Esophagus muscularis mucosa (tissue), 4 donors: ENCODE measurements around the gene GPA33.

ENCODE experiments used
- EP300 ChIP-seq: sonication (generic); formaldehyde crosslinking; IDR thresholded peaks from one replicate; pipeline ENCODE4 v1.6.1; 2017; ENCODE audit warnings: antibody characterized with exemption
- POLR2A ChIP-seq: fragments of 450-650 bp; IDR thresholded peaks from one replicate; pipeline ENCODE4 v1.6.1; 2017; ENCODE audit warnings: antibody characterized with exemption, moderate library complexity, mild to moderate bottlenecking, low read depth
- POLR2AphosphoS5 ChIP-seq, 2 donors: sonication (generic); formaldehyde crosslinking; IDR thresholded peaks; one replicate each; pipeline ENCODE4 v1.6.1; 2017; ENCODE audit warnings: antibody characterized with exemption in 2 of 2
- TF ChIP-seq, protein P1 (sequence below), 3 experiments: fragments of 200-600 bp in 2 of 3; fragments of 450-650 bp in 1 of 3; sonication (generic) in 2 of 3; IDR thresholded peaks; one replicate each; pipeline ENCODE4 v1.5.1; 2017 to 2019; ENCODE audit warnings: antibody characterized with exemption in 3 of 3, mild to moderate bottlenecking in 2 of 3, moderate library complexity in 1 of 3

DNA sequence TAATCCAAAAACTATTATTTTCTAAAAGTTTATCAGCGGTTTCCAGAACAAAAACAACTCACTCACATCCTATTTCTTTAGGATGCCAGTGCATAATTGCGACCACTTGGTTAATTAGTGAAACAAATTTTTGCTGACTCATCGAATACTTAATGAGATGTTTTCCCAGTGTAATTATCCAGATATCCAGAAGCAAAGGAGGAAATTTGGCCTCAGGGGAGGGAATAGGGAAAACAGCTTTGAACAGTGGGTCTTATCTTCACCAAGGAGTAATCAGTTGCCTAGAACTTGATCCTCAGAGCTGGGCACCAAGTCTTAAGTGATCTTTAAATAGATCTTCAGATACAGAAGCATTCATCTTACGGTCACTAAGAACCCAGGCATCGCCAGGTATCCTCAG is 28.0 kb upstream of the GPA33 start:
- TF ChIP-seq POLR2A (no peak), POLR2AphosphoS5 (IDR thresholded peaks at IDR 0.05) (no peak), EP300 (no peak)
- TF ChIP-seq, protein P1, sequence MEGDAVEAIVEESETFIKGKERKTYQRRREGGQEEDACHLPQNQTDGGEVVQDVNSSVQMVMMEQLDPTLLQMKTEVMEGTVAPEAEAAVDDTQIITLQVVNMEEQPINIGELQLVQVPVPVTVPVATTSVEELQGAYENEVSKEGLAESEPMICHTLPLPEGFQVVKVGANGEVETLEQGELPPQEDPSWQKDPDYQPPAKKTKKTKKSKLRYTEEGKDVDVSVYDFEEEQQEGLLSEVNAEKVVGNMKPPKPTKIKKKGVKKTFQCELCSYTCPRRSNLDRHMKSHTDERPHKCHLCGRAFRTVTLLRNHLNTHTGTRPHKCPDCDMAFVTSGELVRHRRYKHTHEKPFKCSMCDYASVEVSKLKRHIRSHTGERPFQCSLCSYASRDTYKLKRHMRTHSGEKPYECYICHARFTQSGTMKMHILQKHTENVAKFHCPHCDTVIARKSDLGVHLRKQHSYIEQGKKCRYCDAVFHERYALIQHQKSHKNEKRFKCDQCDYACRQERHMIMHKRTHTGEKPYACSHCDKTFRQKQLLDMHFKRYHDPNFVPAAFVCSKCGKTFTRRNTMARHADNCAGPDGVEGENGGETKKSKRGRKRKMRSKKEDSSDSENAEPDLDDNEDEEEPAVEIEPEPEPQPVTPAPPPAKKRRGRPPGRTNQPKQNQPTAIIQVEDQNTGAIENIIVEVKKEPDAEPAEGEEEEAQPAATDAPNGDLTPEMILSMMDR (IDR thresholded peaks at IDR 0.05): no peak
